GM18909 (cell line): ENCODE measurements around the gene MID2.
"Not testable (repeated sequence)": the region's sequence is repeated elsewhere in the genome, so short reads cannot be mapped to it uniquely, and the experiment has no call there.

Experiments
- ATAC-seq: cut with Tn5 transposase; IDR thresholded peaks from one replicate; pipeline ENCODE4 v1.9.1; 2021; ENCODE audit warnings: mild to moderate bottlenecking; ENCODE audit not compliant: unreplicated experiment, poor library complexity

Gene MID2

GRCh38 chrX:107825698-107826237, at the start of gene MID2:
Gene MID2 (plus strand): TSS chrX:107825866. CDS start chrX:107826427, 561 bp downstream.
- ATAC-seq: peak; percentile 43

- peak; percentile 74 for ATAC-seq
These were observed 48.8 kb upstream of the MID2 start for GRCh38 chrX:107776649-107777535.

- no peak for ATAC-seq
These were observed 48.2 kb upstream of the MID2 start, which contains the start of gene NCBP2L for GRCh38 chrX:107777536-107777832. Gene NCBP2L (plus strand): TSS chrX:107777733. CDS start chrX:107794221, 16,488 bp downstream.

GRCh38 chrX:107780525-107780924, 45.1 kb upstream of the MID2 start:
- no peak for ATAC-seq

GRCh38 chrX:107787827-107788226, 37.8 kb upstream of the MID2 start:
- ATAC-seq: no peak

- no peak for ATAC-seq
These were observed 21.2 kb upstream of the MID2 start for GRCh38 chrX:107804427-107804826.

- no peak for ATAC-seq
These were observed 20.5 kb upstream of the MID2 start for GRCh38 chrX:107805179-107805578.

GRCh38 chrX:107810053-107810452, 15.6 kb upstream of the MID2 start:
- ATAC-seq: not testable (repeated sequence)

- ATAC-seq: no peak
These were observed 6.7 kb upstream of the MID2 start for GRCh38 chrX:107818900-107819521.

- no peak for ATAC-seq
These were observed 2.6 kb upstream of the MID2 start for GRCh38 chrX:107823042-107823441.

GRCh38 chrX:107823456-107823855, 2.2 kb upstream of the MID2 start:
- no peak for ATAC-seq

GRCh38 chrX:107826238-107827029, 768 bp downstream of the MID2 start:
- peak; percentile 72 for ATAC-seq

- ATAC-seq: no peak
These were observed 1.6 kb downstream of the MID2 start for GRCh38 chrX:107827030-107827831.

GRCh38 chrX:107827852-107828251, 2.2 kb downstream of the MID2 start:
- no peak for ATAC-seq

- no peak for ATAC-seq
These were observed 4.2 kb downstream of the MID2 start for GRCh38 chrX:107829878-107830277.

- no peak for ATAC-seq
These were observed 5.5 kb downstream of the MID2 start for GRCh38 chrX:107831071-107831730.

- ATAC-seq: no peak
These were observed 8.9 kb downstream of the MID2 start for GRCh38 chrX:107834275-107835201.

GRCh38 chrX:107836958-107837357, 11.3 kb downstream of the MID2 start:
- ATAC-seq: no peak
